ENCODE data around the gene MAGED2. TPM values are rescaled to one million over a fixed set of nuclear protein-coding genes. Genes with fewer than 3 reads are reported as not detected.

The MAGED2 gene
- total and polyA plus RNA-seq, 10 of the 15 experiments (the other 5 are each of a cell fraction or from before 2014, with no cell fraction given): 25.6 to 47.8 (median 38.4) TPM

DNA sequence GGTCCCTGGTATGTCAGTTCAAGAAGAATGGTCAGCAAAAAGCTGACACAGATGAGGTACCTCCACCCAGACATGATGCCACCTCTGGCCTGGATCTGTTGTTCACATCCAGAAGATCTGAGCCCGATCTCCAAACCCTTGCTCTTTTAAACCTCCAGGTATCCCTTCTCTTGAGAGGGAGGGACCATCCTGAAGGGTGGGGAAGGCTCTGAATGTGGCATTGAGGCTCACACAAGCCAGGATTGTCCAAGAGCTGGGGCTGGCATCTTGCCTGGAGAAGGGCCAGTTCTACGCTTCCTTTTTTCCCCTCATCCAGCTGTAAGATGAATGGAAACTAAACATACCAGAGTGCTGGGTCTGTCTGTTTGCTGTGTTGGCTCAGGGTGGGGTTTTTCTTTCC, 9.4 kb upstream of the MAGED2 start, which contains the start of gene ITIH6:
ITIH6 (minus strand) TSS at position 119 of the 400 bp plus-strand sequence; CDS start at position 74, 45 bp downstream.
- H3K9ac ChIP-seq (ENCODE audit: control insufficient read depth, insufficient read depth, low read length): no peak within 1 kb of the TSS
- RAD21 ChIA-PET (ENCODE audit: unreplicated experiment): no interaction called here
- CTCF ChIA-PET: interaction anchor here (0.6 to 1.9 kb wide), 2 partner anchors 12 to 514 kb away, joined by 5 read pairs; no protein-coding TSS in a partner anchor

DNA sequence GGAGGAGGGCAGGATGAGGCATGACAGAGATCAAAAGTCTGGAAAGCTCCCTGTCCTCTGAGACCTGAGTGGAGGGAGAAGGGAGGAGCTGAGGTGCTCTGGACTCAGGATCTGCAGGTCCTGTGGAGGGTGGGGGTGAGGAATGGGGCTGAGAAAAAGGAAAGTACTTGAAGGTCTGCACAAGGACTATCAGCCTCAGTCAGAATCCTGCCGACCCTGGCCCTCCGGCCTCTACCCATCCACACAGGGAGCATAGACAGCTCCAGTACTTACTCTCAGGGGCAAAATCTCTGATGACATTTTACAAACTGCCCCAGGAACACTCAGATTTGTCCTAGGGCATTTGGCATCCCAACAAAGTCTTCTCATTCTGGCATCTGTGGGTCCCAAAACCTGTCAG, 8.5 kb upstream of the MAGED2 start:
- no peak overlapping the region for H3K27ac ChIP-seq (ENCODE audit: control insufficient read depth, insufficient read depth)
- no peak overlapping the region for H2AFZ ChIP-seq (ENCODE audit: control insufficient read depth, low read depth, low read length)
- DNase-seq (ENCODE audit: low read depth, low spot score): no peak
- CTCF ChIA-PET: no interaction called here
- no TSS peak for BruUV-seq (replicated peaks)
- H3K4me3 ChIP-seq: no peak overlapping the region
- no peaks in the 10 kb centered on the region for H3K79me2 ChIP-seq (ENCODE audit: control insufficient read depth, insufficient read depth, low read length)
- no peaks in the 10 kb centered on the region for H3K9me3 ChIP-seq (replicated peaks; ENCODE audit: control insufficient read depth, insufficient read depth, low read length)
- no peaks in the 10 kb centered on the region for H3K27me3 ChIP-seq (replicated peaks in 1 of 2; ENCODE audit: control insufficient read depth in 2 of 2, insufficient read depth in 2 of 2, low read length in 1 of 2)
- in situ Hi-C loops (cut with MboI) (no loop called here), intact Hi-C loops (cut with micrococcal nuclease; ENCODE audit: unreplicated experiment) (no loop called here)
- H4K20me1 ChIP-seq (ENCODE audit: control insufficient read depth, insufficient read depth): no peaks in the 10 kb centered on the region
- H3K9ac ChIP-seq (ENCODE audit: control insufficient read depth, insufficient read depth, low read length): no peak overlapping the region
- ATAC-seq: no peak
- 31% methylated on average over 2 of the region's 2 CpGs for WGBS (ENCODE audit: insufficient coverage, insufficient replicate concordance, low lambda C conversion rate, missing lambda C conversion rate)
- no peak overlapping the region for H3K4me2 ChIP-seq (ENCODE audit: control insufficient read depth, insufficient read depth)
- SMC1A ChIA-PET (ENCODE audit: uncharacterized antibody, unreplicated experiment): no interaction called here
- no peaks in the 10 kb centered on the region for H3K4me1 ChIP-seq (ENCODE audit: control insufficient read depth, insufficient read depth, low read length)
- RAD21 ChIA-PET (ENCODE audit: unreplicated experiment): no interaction called here
- FAIRE-seq: no peak
- H3K36me3 ChIP-seq (ENCODE audit: control insufficient read depth in 2 of 2, insufficient read depth in 2 of 2, low read length in 1 of 2): no peaks in the 10 kb centered on the region
- POLR2A ChIA-PET: no interaction called here
- TF ChIP-seq YBX1 (IDR thresholded peaks at IDR 0.05): no peak
- no peak for TF ChIP-seq TARDBP (IDR thresholded peaks at IDR 0.05; ENCODE audit: borderline replicate concordance)
- no peak for TF ChIP-seq CHD4 (IDR thresholded peaks at IDR 0.05)
- TF ChIP-seq, protein P1, sequence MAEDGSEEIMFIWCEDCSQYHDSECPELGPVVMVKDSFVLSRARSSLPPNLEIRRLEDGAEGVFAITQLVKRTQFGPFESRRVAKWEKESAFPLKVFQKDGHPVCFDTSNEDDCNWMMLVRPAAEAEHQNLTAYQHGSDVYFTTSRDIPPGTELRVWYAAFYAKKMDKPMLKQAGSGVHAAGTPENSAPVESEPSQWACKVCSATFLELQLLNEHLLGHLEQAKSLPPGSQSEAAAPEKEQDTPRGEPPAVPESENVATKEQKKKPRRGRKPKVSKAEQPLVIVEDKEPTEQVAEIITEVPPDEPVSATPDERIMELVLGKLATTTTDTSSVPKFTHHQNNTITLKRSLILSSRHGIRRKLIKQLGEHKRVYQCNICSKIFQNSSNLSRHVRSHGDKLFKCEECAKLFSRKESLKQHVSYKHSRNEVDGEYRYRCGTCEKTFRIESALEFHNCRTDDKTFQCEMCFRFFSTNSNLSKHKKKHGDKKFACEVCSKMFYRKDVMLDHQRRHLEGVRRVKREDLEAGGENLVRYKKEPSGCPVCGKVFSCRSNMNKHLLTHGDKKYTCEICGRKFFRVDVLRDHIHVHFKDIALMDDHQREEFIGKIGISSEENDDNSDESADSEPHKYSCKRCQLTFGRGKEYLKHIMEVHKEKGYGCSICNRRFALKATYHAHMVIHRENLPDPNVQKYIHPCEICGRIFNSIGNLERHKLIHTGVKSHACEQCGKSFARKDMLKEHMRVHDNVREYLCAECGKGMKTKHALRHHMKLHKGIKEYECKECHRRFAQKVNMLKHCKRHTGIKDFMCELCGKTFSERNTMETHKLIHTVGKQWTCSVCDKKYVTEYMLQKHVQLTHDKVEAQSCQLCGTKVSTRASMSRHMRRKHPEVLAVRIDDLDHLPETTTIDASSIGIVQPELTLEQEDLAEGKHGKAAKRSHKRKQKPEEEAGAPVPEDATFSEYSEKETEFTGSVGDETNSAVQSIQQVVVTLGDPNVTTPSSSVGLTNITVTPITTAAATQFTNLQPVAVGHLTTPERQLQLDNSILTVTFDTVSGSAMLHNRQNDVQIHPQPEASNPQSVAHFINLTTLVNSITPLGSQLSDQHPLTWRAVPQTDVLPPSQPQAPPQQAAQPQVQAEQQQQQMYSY (CRISPR knock-in tag; IDR thresholded peaks at IDR 0.05): no peak
- no peak for TF ChIP-seq NR2C1 (IDR thresholded peaks at IDR 0.05)
- TF ChIP-seq, protein P2, sequence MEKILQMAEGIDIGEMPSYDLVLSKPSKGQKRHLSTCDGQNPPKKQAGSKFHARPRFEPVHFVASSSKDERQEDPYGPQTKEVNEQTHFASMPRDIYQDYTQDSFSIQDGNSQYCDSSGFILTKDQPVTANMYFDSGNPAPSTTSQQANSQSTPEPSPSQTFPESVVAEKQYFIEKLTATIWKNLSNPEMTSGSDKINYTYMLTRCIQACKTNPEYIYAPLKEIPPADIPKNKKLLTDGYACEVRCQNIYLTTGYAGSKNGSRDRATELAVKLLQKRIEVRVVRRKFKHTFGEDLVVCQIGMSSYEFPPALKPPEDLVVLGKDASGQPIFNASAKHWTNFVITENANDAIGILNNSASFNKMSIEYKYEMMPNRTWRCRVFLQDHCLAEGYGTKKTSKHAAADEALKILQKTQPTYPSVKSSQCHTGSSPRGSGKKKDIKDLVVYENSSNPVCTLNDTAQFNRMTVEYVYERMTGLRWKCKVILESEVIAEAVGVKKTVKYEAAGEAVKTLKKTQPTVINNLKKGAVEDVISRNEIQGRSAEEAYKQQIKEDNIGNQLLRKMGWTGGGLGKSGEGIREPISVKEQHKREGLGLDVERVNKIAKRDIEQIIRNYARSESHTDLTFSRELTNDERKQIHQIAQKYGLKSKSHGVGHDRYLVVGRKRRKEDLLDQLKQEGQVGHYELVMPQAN (conservative IDR thresholded peaks at IDR 0.05): no peak
- TF ChIP-seq SMAD1 (IDR thresholded peaks at IDR 0.05; ENCODE audit: low read depth, partially characterized antibody): no peak
- TF ChIP-seq RCOR1 (conservative IDR thresholded peaks at IDR 0.05; ENCODE audit: low read depth, low read length): no peak

More for the DNA sequence above, 9.4 kb upstream of the MAGED2 start, which contains the start of gene ITIH6:
- no TSS peak for BruUV-seq (replicated peaks)
- Histone ChIP-seq H3K27me3 (replicated peaks in 1 of 2; ENCODE audit: control insufficient read depth in 2 of 2, insufficient read depth in 2 of 2, low read length in 1 of 2) (no peaks in the 10 kb centered on the region), H3K4me3 (no peak within 1 kb of the TSS), H3K79me2 (ENCODE audit: control insufficient read depth, insufficient read depth, low read length) (no peaks in the 10 kb centered on the region), H3K4me1 (ENCODE audit: control insufficient read depth, insufficient read depth, low read length) (no peaks in the 10 kb centered on the region), H3K27ac (ENCODE audit: control insufficient read depth, insufficient read depth) (no peak within 1 kb of the TSS), H2AFZ (ENCODE audit: control insufficient read depth, low read depth, low read length) (no peak within 1 kb of the TSS), H4K20me1 (ENCODE audit: control insufficient read depth, insufficient read depth) (no peaks in the 10 kb centered on the region), H3K9me3 (replicated peaks; ENCODE audit: control insufficient read depth, insufficient read depth, low read length) (no peaks in the 10 kb centered on the region), H3K36me3 (ENCODE audit: control insufficient read depth in 2 of 2, insufficient read depth in 2 of 2, low read length in 1 of 2) (no peaks in the 10 kb centered on the region), H3K4me2 (ENCODE audit: control insufficient read depth, insufficient read depth) (no peak within 1 kb of the TSS)
- WGBS (ENCODE audit: insufficient coverage, insufficient replicate concordance, low lambda C conversion rate, missing lambda C conversion rate): 14% methylated on average over 2 of the region's 2 CpGs
- ATAC-seq: no peak
- TF ChIP-seq IRF4 (IDR thresholded peaks at IDR 0.05; ENCODE audit: low read depth, low read length) (no peak), RAD51 (IDR thresholded peaks at IDR 0.05) (no peak), NR2F1 (conservative IDR thresholded peaks at IDR 0.05) (no peak), NR2C2 (IDR thresholded peaks at IDR 0.05; ENCODE audit: borderline replicate concordance, control insufficient read depth, insufficient read length, low read depth) (no peak), ZNF274 (IDR thresholded peaks at IDR 0.05; ENCODE audit: insufficient read depth, insufficient read length) (no peak)
- TF ChIP-seq, protein P3, sequence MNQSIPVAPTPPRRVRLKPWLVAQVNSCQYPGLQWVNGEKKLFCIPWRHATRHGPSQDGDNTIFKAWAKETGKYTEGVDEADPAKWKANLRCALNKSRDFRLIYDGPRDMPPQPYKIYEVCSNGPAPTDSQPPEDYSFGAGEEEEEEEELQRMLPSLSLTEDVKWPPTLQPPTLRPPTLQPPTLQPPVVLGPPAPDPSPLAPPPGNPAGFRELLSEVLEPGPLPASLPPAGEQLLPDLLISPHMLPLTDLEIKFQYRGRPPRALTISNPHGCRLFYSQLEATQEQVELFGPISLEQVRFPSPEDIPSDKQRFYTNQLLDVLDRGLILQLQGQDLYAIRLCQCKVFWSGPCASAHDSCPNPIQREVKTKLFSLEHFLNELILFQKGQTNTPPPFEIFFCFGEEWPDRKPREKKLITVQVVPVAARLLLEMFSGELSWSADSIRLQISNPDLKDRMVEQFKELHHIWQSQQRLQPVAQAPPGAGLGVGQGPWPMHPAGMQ (IDR thresholded peaks at IDR 0.05; ENCODE audit: borderline replicate concordance): no peak
- ChIA-PET SMC1A (ENCODE audit: uncharacterized antibody, unreplicated experiment) (no interaction called here), POLR2A (no interaction called here)
- in situ Hi-C loops (cut with MboI): no loop called here
- FAIRE-seq: no peak
- DNase-seq (ENCODE audit: low read depth, low spot score): no peak
- intact Hi-C loops (cut with micrococcal nuclease; ENCODE audit: unreplicated experiment): no loop called here

Data from GM12878 (cell line).